ENCODE results near the gene KCNMA1.

KCNMA1 gene

GRCh38 chr10:77071956-77072355, 565.7 kb downstream of the KCNMA1 start:
- Histone ChIP-seq H3K9me3 (ENCODE audit: control insufficient read depth, low read length) (no peaks in the 10 kb centered on the region), H3K4me1 (ENCODE audit: control insufficient read depth, insufficient read depth, low read length) (no peaks in the 10 kb centered on the region), H3K36me3 (ENCODE audit: control insufficient read depth, insufficient read depth, low read length) (no peaks in the 10 kb centered on the region), H3K27ac (ENCODE audit: insufficient read depth, low read depth, low read length, poor library complexity, severe bottlenecking) (no peak overlapping the region), H3K4me3 (ENCODE audit: insufficient read depth, low read depth, low read length) (no peak overlapping the region), H3K27me3 (ENCODE audit: control insufficient read depth, insufficient read depth, low read length, poor library complexity, severe bottlenecking) (no peaks in the 10 kb centered on the region)
- WGBS, 2 experiments, result 58 to 60% methylated on average over 3 of the region's 3 CpGs

GRCh38 chr10:77071001-77071511, 566.6 kb downstream of the KCNMA1 start:
- WGBS, 2 experiments, result 89 to 99% methylated on average over 4 of the region's 4 CpGs
- Histone ChIP-seq H3K4me1 (ENCODE audit: control insufficient read depth, insufficient read depth, low read length) (no peaks in the 10 kb centered on the region), H3K36me3 (ENCODE audit: control insufficient read depth, insufficient read depth, low read length) (no peaks in the 10 kb centered on the region), H3K9me3 (ENCODE audit: control insufficient read depth, low read length) (no peaks in the 10 kb centered on the region), H3K27me3 (ENCODE audit: control insufficient read depth, insufficient read depth, low read length, poor library complexity, severe bottlenecking) (no peaks in the 10 kb centered on the region), H3K4me3 (ENCODE audit: insufficient read depth, low read depth, low read length) (no peak overlapping the region), H3K27ac (ENCODE audit: insufficient read depth, low read depth, low read length, poor library complexity, severe bottlenecking) (no peak overlapping the region)

GRCh38 chr10:77070346-77070745, 567.3 kb downstream of the KCNMA1 start:
- H3K9me3 ChIP-seq (ENCODE audit: control insufficient read depth, low read length), result no peaks in the 10 kb centered on the region
- 92 to 98% methylated on average over 5 of the region's 5 CpGs for WGBS, 2 experiments

GRCh38 chr10:77068969-77069368, 568.6 kb downstream of the KCNMA1 start:
- Histone ChIP-seq H3K36me3 (ENCODE audit: control insufficient read depth, insufficient read depth, low read length) (no peaks in the 10 kb centered on the region), H3K4me3 (ENCODE audit: insufficient read depth, low read depth, low read length) (no peak overlapping the region), H3K9me3 (ENCODE audit: control insufficient read depth, low read length) (no peaks in the 10 kb centered on the region), H3K4me1 (ENCODE audit: control insufficient read depth, insufficient read depth, low read length) (no peaks in the 10 kb centered on the region), H3K27ac (ENCODE audit: insufficient read depth, low read depth, low read length, poor library complexity, severe bottlenecking) (no peak overlapping the region), H3K27me3 (ENCODE audit: control insufficient read depth, insufficient read depth, low read length, poor library complexity, severe bottlenecking) (no peaks in the 10 kb centered on the region)
- WGBS, 2 experiments, result 40 to 61% methylated on average over 2 to 3 of the region's 3 CpGs

More at GRCh38 chr10:77070346-77070745, 567.3 kb downstream of the KCNMA1 start:
- H3K27me3 ChIP-seq (ENCODE audit: control insufficient read depth, insufficient read depth, low read length, poor library complexity, severe bottlenecking), result no peaks in the 10 kb centered on the region
- no peaks in the 10 kb centered on the region for H3K4me1 ChIP-seq (ENCODE audit: control insufficient read depth, insufficient read depth, low read length)
- H3K27ac ChIP-seq (ENCODE audit: insufficient read depth, low read depth, low read length, poor library complexity, severe bottlenecking), result no peak overlapping the region
- no peaks in the 10 kb centered on the region for H3K36me3 ChIP-seq (ENCODE audit: control insufficient read depth, insufficient read depth, low read length)
- no peak overlapping the region for H3K4me3 ChIP-seq (ENCODE audit: insufficient read depth, low read depth, low read length)

- Histone ChIP-seq H3K4me1 (ENCODE audit: control insufficient read depth, insufficient read depth, low read length) (no peaks in the 10 kb centered on the region), H3K4me3 (ENCODE audit: insufficient read depth, low read depth, low read length) (no peak overlapping the region), H3K36me3 (ENCODE audit: control insufficient read depth, insufficient read depth, low read length) (no peaks in the 10 kb centered on the region), H3K27ac (ENCODE audit: insufficient read depth, low read depth, low read length, poor library complexity, severe bottlenecking) (no peak overlapping the region), H3K27me3 (ENCODE audit: control insufficient read depth, insufficient read depth, low read length, poor library complexity, severe bottlenecking) (no peaks in the 10 kb centered on the region), H3K9me3 (ENCODE audit: control insufficient read depth, low read length) (no peaks in the 10 kb centered on the region)
- WGBS, 2 experiments, result 95% methylated on average over 4 of the region's 4 CpGs
Measured at GRCh38 chr10:77068272-77068671, 569.3 kb downstream of the KCNMA1 start.

- Histone ChIP-seq H3K4me1 (ENCODE audit: control insufficient read depth, insufficient read depth, low read length) (no peaks in the 10 kb centered on the region), H3K27me3 (ENCODE audit: control insufficient read depth, insufficient read depth, low read length, poor library complexity, severe bottlenecking) (no peaks in the 10 kb centered on the region), H3K36me3 (ENCODE audit: control insufficient read depth, insufficient read depth, low read length) (no peaks in the 10 kb centered on the region), H3K4me3 (ENCODE audit: insufficient read depth, low read depth, low read length) (no peak overlapping the region), H3K27ac (ENCODE audit: insufficient read depth, low read depth, low read length, poor library complexity, severe bottlenecking) (no peak overlapping the region), H3K9me3 (ENCODE audit: control insufficient read depth, low read length) (no peaks in the 10 kb centered on the region)
- 93 to 99% methylated on average over 3 of the region's 3 CpGs for WGBS, 2 experiments
Measured at GRCh38 chr10:77062381-77062780, 575.2 kb downstream of the KCNMA1 start.

- Histone ChIP-seq H3K9me3 (ENCODE audit: control insufficient read depth, low read length) (no peaks in the 10 kb centered on the region), H3K27me3 (ENCODE audit: control insufficient read depth, insufficient read depth, low read length, poor library complexity, severe bottlenecking) (no peaks in the 10 kb centered on the region), H3K4me3 (ENCODE audit: insufficient read depth, low read depth, low read length) (no peak overlapping the region), H3K36me3 (ENCODE audit: control insufficient read depth, insufficient read depth, low read length) (no peaks in the 10 kb centered on the region), H3K4me1 (ENCODE audit: control insufficient read depth, insufficient read depth, low read length) (no peaks in the 10 kb centered on the region), H3K27ac (ENCODE audit: insufficient read depth, low read depth, low read length, poor library complexity, severe bottlenecking) (no peak overlapping the region)
- 88 to 95% methylated on average over 2 of the region's 2 CpGs for WGBS, 2 experiments
Measured at GRCh38 chr10:77060913-77061312, 576.7 kb downstream of the KCNMA1 start.

GRCh38 chr10:77056650-77057049, 581.0 kb downstream of the KCNMA1 start:
- H3K4me1 ChIP-seq (ENCODE audit: control insufficient read depth, insufficient read depth, low read length), result no peaks in the 10 kb centered on the region
- H3K27ac ChIP-seq (ENCODE audit: insufficient read depth, low read depth, low read length, poor library complexity, severe bottlenecking), result no peak overlapping the region
- H3K27me3 ChIP-seq (ENCODE audit: control insufficient read depth, insufficient read depth, low read length, poor library complexity, severe bottlenecking), result no peaks in the 10 kb centered on the region
- no peaks in the 10 kb centered on the region for H3K9me3 ChIP-seq (ENCODE audit: control insufficient read depth, low read length)
- H3K36me3 ChIP-seq (ENCODE audit: control insufficient read depth, insufficient read depth, low read length), result no peaks in the 10 kb centered on the region
- no peak overlapping the region for H3K4me3 ChIP-seq (ENCODE audit: insufficient read depth, low read depth, low read length)
- WGBS, 2 experiments, result 89% methylated on average over 2 of the region's 2 CpGs; no CpG with 5 or more reads in 1 of the 2 experiments

GRCh38 chr10:77052593-77052992, 585.0 kb downstream of the KCNMA1 start:
- no peaks in the 10 kb centered on the region for H3K27me3 ChIP-seq (ENCODE audit: control insufficient read depth, insufficient read depth, low read length, poor library complexity, severe bottlenecking)
- H3K4me3 ChIP-seq (ENCODE audit: insufficient read depth, low read depth, low read length), result no peak overlapping the region
- H3K9me3 ChIP-seq (ENCODE audit: control insufficient read depth, low read length), result no peaks in the 10 kb centered on the region
- no peak overlapping the region for H3K27ac ChIP-seq (ENCODE audit: insufficient read depth, low read depth, low read length, poor library complexity, severe bottlenecking)
- 94 to 100% methylated on average over 2 of the region's 2 CpGs for WGBS, 2 experiments
- no peaks in the 10 kb centered on the region for H3K4me1 ChIP-seq (ENCODE audit: control insufficient read depth, insufficient read depth, low read length)
- H3K36me3 ChIP-seq (ENCODE audit: control insufficient read depth, insufficient read depth, low read length), result no peaks in the 10 kb centered on the region

GRCh38 chr10:77051837-77052236, 585.8 kb downstream of the KCNMA1 start:
- Histone ChIP-seq H3K4me1 (ENCODE audit: control insufficient read depth, insufficient read depth, low read length) (no peaks in the 10 kb centered on the region), H3K27ac (ENCODE audit: insufficient read depth, low read depth, low read length, poor library complexity, severe bottlenecking) (no peak overlapping the region), H3K9me3 (ENCODE audit: control insufficient read depth, low read length) (no peaks in the 10 kb centered on the region), H3K4me3 (ENCODE audit: insufficient read depth, low read depth, low read length) (no peak overlapping the region), H3K36me3 (ENCODE audit: control insufficient read depth, insufficient read depth, low read length) (no peaks in the 10 kb centered on the region), H3K27me3 (ENCODE audit: control insufficient read depth, insufficient read depth, low read length, poor library complexity, severe bottlenecking) (no peaks in the 10 kb centered on the region)

GRCh38 chr10:77049896-77050295, 587.7 kb downstream of the KCNMA1 start:
- Histone ChIP-seq H3K9me3 (ENCODE audit: control insufficient read depth, low read length) (no peaks in the 10 kb centered on the region), H3K27ac (ENCODE audit: insufficient read depth, low read depth, low read length, poor library complexity, severe bottlenecking) (no peak overlapping the region), H3K27me3 (ENCODE audit: control insufficient read depth, insufficient read depth, low read length, poor library complexity, severe bottlenecking) (no peaks in the 10 kb centered on the region), H3K4me1 (ENCODE audit: control insufficient read depth, insufficient read depth, low read length) (no peaks in the 10 kb centered on the region), H3K4me3 (ENCODE audit: insufficient read depth, low read depth, low read length) (no peak overlapping the region), H3K36me3 (ENCODE audit: control insufficient read depth, insufficient read depth, low read length) (no peaks in the 10 kb centered on the region)
- WGBS, 2 experiments, result 89 to 91% methylated on average over 3 of the region's 3 CpGs

Measured in ectodermal cell (in vitro differentiated cells).